Erythroblast (primary cell): ENCODE data around the gene TP53AIP1.

Experiments used
- GATA1 ChIP-seq: IDR thresholded peaks from 2 replicates; pipeline ENCODE4 v1.6.1; 2011; ENCODE audit warnings: low read depth, mild to moderate bottlenecking, control low read depth, low read length, moderate library complexity
- POLR2A ChIP-seq: IDR thresholded peaks from 2 replicates; pipeline ENCODE4 v1.6.1; 2011; ENCODE audit warnings: mild to moderate bottlenecking, low read length

DNA sequence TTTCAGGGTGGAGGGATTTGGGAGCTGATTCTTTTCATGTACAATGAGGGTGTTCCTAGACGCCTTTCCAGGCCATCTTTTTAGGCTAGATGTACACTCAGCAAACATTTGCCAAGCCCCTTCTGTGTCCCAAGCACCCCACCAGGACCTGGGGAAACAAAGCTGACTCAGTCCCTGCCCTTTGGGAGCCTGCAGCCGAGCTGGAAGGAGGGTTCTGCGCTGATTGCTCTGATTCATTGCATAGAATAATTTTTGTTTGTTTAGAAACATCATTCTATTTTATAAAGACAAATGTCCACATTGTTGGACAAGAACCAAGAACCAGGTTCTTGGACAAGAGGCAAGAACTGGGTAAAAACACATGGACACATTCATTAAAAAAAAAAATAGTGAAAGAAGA lies 16.7 kb downstream of the TP53AIP1 start:
- TF ChIP-seq POLR2A (no peak), GATA1 (no peak)
